Ishikawa (cell line): ENCODE data around the gene ARFGEF3.
"Not testable (repeated sequence)": the region's sequence is repeated elsewhere in the genome, so short reads cannot be mapped to it uniquely, and the experiment has no call there.

Source experiments
- CEBPB ChIP-seq: IDR thresholded peaks from 2 replicates; pipeline ENCODE4 v1.6.1; 2012
- EGR1 ChIP-seq: IDR thresholded peaks from 2 replicates; pipeline ENCODE4 v1.6.1; 2012
- EP300 ChIP-seq: IDR thresholded peaks from 2 replicates; pipeline ENCODE4 v1.6.1; 2012; ENCODE audit warnings: borderline replicate concordance
- NFIC ChIP-seq: IDR thresholded peaks from 2 replicates; pipeline ENCODE4 v1.6.1; 2012
- TAF1 ChIP-seq: IDR thresholded peaks from 2 replicates; pipeline ENCODE4 v1.6.1; 2012; ENCODE audit warnings: low read depth, mild to moderate bottlenecking

- not testable (repeated sequence) for TF ChIP-seq NFIC, EP300, CEBPB, EGR1, TAF1
Observed at GRCh38 chr6:138288428-138289085, 126.8 kb downstream of the ARFGEF3 start.
